Activated effector memory CD4-positive, alpha-beta T cell treated with Interleukin-2 at 50 U/mL for 16 hours (primary cell): ENCODE measurements around the gene RNF138.
"Not testable (repeated sequence)": the region's sequence is repeated elsewhere in the genome, so short reads cannot be mapped to it uniquely, and the experiment has no call there.

ENCODE experiments used
- DNase-seq: peaks from one replicate; pipeline ENCODE4 v3.0.0-alpha.2; 2020

The RNF138 gene

DNA sequence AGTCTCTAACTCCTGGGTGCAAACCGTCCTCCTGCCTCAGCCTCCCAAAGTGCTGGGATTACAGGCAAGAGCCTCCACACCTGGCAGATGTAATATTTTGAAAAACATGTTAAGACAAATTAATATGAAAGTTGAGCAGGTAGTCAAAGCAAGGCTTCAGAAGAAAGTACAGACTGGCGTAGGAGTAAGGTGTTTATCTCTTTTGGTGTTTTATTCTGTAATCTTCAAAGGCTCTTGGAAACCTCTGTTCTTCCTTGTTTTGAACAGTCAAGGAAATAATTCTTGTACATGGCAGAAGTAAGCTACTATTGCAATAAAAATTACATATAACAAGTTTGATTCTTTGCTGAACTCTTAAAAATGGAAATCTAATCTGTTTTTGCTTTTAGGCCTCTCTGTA is 5.3 kb downstream of the RNF138 start:
- no peak for DNase-seq

GRCh38 chr18:32104516-32104915 is 12.8 kb downstream of the RNF138 start:
- no peak for DNase-seq

- no peak for DNase-seq
Observed at GRCh38 chr18:32110005-32110404, 18.3 kb downstream of the RNF138 start.

DNA sequence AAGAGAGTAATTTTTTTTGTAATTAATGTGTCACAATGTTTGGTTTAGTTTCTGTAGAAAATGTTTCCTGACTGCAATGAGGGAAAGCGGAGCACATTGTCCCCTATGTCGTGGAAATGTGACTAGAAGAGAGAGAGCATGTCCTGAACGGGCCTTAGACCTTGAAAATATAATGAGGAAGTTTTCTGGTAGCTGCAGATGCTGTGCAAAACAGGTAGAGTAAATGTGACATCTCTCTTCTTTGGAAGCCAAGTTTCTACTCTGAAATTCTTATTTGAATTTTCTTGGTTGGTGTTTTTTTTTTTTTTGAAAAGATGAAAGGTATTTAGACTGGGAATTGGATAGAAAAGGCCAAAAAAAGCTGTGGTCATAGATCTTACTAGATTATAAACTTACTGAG is 20.0 kb downstream of the RNF138 start:
- no peak for DNase-seq

GRCh38 chr18:32112826-32113225 is 21.2 kb downstream of the RNF138 start:
- no peak for DNase-seq

DNA sequence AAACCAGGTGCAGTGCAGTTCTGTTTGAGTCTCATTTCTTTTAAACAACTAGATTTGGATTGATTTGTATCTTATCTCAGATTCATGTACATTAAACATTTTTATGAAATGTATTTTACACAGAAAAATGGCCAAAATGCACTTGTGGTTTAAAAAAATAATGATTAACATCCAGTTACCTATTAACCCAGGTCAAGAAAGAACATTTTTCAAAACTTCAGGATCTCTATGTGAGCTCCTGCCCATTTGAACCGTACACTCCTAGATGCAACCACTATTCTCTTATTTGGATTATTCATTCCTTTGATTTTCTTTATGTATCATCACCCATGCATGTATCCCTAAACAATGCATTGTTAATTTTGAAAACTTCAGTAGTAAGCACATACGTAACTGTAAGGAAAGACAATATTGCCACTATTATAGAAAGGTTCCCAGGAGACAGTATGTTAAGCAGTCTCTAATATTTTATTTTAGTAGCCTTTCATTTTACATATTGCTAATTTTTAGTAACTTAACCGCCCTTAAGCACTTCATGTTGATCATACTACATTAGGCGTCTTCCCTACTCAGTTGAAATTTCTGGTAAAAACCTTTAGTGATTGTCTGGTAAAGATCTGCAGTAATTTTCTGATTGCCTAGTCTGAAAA is 22.7 kb downstream of the RNF138 start:
- DNase-seq: no peak

GRCh38 chr18:32122039-32122438 is 30.4 kb downstream of the RNF138 start:
- DNase-seq: no peak

- DNase-seq: no peak
Observed at GRCh38 chr18:32126538-32126937, 34.9 kb downstream of the RNF138 start.

- no peak for DNase-seq
Observed at GRCh38 chr18:32135625-32136024, 44.0 kb downstream of the RNF138 start.

DNA sequence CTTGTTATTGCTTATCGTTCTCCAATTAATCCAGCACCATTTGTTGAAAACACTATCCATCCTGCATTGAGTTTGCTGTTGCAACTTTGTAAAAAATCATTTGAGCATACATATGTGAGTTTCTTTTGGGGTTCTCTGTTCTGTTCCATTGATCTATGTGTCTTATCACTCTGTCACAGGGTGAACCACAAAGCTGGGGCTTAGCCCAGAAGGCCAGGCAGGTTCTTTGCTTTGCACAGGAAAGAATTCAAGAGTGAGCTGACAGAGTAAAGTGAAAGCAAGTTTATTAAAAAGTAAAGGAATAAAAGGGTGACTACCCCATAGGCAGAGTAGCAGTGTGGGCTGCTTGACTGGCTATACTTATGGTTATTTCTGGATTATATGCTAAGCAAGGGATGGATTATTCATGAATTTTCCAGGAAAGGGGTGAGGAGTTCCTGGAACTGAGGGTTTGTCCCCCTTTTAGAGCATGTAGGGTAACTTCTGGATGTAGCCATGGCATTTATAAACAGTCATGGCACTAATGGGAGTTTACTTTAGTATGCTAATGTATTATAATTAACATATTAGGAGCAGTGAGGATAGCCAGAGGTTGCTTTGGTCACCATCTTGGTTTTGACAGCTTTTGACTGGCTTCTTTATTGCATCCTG is 46.8 kb downstream of the RNF138 start:
- no peak for DNase-seq

DNA sequence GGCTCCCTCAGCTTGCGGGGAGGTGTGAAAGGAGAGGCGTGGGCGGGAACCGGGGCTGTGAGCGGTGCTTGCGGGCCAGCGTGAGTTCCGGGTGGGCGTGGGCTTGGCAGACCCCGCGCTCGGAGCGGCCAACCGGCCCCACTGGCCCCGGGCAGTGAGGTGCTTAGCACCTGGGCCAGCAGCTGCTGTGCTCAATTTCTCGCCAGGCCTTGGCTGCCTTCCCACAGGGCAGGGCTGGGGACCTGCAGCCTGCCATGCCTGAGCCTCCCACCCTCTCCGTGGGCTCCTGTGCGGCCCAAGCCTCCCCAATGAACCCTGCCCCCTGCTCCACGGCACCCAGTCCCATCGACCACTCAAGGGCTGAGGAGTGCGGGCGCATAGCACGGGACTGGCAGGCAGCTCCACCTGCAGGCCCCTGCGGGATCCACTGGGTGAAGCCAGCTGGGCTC is 48.2 kb downstream of the RNF138 start:
- no peak for DNase-seq

DNA sequence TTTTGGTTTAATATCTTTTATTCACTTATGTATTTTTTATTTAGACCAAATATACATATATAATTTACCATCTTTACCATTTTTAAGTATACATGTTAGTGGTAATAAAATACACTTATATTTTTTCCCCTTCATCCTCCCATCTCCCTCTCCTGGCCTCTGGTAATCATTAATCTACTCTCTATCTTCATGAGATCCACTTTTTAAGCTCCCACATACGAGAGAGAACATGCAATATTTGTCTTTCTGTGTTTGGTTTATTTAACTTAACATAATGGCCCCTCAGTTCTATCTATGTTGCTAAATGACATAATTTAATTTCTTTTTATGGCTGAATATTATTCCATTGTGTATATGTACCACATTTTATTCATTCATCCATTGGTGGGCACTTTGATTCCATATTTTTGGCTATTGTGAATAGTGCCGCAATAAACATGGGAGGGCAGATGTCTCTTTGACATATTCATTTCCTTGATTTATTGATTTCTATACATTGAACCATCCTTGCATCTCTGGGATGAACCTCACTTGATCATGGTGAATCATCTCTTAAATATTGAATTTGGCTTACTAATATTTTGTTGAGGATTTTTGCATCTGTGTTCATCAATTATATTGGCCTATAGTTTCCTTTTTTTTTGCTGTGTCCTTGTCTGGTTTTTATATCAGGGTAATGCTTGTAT is 56.7 kb downstream of the RNF138 start:
- no peak for DNase-seq

DNA sequence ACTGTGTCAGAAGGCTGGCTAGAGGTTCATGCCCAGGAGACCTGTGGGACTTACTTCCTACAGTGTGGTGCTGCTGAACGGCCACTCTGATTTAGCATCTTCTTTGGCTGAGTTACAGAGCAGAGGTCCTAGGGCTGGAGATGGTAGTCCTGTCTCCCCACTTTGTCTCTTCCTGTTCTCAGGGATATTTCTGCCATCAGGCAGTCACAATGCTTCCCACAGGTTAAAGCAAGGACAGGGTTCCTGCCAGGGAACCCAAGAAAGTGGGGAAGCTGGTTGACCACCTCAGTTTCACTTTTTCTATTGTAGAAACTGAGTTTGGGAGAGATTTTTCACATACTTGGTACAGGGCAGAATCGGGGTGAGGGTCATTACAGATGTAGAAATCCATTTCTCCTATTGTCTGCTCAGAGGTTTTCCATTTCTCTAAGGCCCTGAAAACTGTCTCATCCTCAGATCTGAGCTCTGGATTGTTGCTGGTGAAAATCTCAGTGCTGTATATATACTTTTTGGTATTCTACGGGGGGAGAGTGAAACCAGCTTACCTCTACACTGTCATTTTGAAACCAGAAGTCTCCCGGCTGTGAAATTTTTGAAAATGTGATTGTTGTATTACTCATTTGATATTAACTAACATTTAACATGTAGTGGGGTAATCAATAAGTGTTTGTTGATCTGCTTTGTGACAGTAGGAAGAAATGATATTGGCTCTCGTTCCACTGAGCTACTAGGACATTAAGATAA is 61.2 kb downstream of the RNF138 start:
- no peak for DNase-seq

DNA sequence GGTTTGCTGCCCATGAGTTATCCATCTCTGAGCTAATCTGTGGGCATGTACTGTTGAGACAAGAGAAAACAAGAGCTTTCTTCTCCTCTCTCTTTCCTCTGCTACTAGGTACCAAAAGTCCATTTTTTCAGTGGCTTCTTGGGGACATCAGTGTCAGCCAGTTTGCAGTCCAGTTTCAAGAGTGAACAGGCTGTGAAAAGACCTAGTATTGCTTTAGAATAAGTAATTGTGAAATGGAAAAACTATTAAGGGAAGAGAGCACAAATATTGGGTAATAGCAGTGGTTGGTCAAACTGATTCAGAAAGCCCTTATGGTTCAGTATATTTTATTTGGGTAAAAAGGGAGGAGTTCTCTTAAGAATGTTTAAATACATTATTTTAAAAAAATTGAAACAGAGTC is 65.2 kb downstream of the RNF138 start:
- DNase-seq: no peak

- no peak for DNase-seq
Observed at GRCh38 chr18:32157580-32157979, 65.9 kb downstream of the RNF138 start.

DNA sequence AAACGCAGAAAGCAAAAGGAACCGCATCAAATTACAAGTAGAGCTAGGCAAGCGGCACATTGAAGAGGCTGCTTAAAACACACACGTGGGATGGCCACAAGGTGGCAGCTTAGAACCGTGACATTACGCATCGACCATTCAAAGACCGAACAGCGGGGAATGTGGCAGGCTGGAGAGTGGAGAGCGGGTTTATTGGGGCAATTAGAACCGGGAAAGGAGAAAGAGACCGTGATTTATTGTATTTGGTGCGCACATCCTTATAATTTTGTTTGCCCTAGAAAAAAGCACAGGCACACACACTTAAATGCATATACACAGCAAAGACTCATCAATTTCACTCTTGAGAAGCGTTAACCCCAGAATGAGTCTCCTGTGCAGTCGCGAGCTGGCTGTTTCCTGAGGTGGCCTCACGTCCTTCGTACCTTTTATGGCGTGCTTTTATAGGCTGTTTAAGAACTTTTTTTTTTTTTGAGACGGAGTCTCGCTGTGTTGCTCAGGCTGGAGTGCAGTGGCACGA is 66.5 kb downstream of the RNF138 start:
- peak; percentile 43 for DNase-seq

- not testable (repeated sequence) for DNase-seq
Observed at GRCh38 chr18:32158631-32159030, 67.0 kb downstream of the RNF138 start.

- no peak for DNase-seq
Observed at GRCh38 chr18:32160547-32160946, 68.9 kb downstream of the RNF138 start.

- DNase-seq: no peak
Observed at GRCh38 chr18:32167980-32168730, 76.5 kb downstream of the RNF138 start.

GRCh38 chr18:32173654-32174053 is 82.0 kb downstream of the RNF138 start:
- no peak for DNase-seq

DNA sequence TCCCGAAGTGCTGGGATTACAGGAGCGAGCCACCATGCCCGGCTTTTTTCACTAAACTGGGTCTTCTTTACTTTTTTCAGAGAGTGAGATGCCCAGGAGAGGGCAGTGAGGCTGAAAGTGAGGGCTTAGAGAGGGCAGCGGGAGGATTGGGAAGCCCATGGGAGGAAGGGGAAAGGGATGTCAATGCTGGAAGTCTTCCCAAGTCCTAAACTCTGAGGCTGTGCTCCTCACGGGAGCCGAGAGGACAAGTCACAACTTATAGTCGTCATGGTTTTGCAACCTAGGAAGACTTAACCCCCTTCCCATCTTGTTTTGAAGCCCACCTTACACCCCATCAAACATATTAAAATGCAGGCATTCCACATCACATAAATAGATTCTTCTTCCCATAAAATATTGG is 83.0 kb downstream of the RNF138 start:
- no peak for DNase-seq

DNA sequence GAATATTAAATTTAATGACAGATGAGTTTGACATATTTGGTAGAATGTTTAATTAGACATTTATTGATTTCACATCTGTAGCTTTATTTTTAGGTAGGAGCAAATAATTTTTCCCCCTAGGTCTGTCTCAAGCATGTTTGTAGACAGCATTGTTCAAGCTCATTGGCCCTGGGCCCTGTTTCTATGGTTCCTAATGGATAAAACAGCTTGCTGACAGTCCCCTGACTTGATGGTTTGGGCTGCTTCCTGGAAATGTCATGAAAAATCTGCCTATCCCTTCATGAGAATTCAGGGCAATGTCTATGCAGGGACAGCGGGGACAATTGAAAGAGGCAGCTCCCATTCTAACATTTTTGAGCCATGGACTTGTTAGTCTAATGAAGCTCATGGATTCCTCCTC is 83.6 kb downstream of the RNF138 start:
- DNase-seq: no peak

GRCh38 chr18:32176745-32177144 is 85.1 kb downstream of the RNF138 start:
- DNase-seq: not testable (repeated sequence)
